Right hindlimb (tissue), 1 donor: ENCODE data around the gene USP3.
"Not testable (repeated sequence)": the region's sequence is repeated elsewhere in the genome, so short reads cannot be mapped to it uniquely, and the experiment has no call there.

ENCODE experiments used
- DNase-seq: peaks from one replicate; pipeline ENCODE4 v3.0.0-alpha.2; 2018

Gene USP3

DNA sequence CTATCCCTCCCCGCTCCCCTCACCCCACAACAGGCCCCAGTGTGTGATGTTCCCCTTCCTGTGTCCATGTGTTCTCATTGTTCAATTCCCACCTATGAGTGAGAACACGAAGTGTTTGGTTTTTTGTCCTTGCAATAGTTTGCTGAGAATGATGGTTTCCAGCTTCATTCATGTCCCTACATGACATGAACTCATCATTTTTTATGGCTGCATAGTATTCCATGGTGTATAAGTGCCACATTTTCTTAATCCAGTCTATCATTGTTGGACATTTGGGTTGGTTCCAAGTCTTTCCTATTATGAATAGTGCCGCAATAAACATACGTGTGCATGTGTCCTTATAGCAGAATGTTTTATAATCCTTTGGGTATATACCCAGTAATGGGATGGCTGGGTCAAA lies 112.8 kb downstream of the USP3 start:
- not testable (repeated sequence) for DNase-seq

GRCh38 chr15:63617627-63618026 lies 113.2 kb downstream of the USP3 start:
- not testable (repeated sequence) for DNase-seq

GRCh38 chr15:63620760-63621159 lies 116.4 kb downstream of the USP3 start:
- DNase-seq: not testable (repeated sequence)

DNA sequence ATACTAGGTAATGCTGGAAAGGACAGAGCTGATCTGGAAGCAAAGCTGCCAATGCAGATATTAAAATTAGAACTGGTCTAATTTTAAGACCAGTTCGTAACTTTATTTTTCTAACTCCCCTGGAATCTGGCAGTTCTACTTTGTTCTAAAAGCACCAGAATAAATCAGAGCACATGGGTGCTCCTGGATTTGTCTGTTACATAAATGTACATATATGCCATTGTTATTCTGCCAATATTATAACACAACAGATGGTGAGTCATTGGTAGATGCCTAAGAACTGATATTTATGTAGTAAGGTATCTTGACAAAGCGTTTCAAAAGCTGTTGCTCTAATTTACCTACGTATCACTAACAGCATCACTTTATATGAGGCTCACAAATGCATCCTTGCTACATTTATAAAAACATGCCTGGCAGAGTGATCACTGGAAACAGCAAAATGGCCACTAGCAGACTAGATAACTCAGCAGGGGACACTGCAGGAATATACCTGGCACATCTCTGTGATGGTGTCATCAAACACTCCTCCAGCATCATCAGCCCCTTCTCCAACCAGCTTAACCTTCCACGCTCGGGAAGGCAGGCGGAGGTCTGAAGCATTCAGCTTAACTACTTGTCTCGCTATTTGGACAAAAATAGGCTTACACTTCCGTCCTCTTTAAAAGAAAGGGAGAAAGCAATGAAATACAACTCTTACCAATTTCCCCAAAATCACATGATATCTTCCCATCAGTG lies 119.0 kb downstream of the USP3 start:
- DNase-seq: no peak

GRCh38 chr15:63626955-63627354 lies 122.6 kb downstream of the USP3 start:
- DNase-seq: no peak

DNA sequence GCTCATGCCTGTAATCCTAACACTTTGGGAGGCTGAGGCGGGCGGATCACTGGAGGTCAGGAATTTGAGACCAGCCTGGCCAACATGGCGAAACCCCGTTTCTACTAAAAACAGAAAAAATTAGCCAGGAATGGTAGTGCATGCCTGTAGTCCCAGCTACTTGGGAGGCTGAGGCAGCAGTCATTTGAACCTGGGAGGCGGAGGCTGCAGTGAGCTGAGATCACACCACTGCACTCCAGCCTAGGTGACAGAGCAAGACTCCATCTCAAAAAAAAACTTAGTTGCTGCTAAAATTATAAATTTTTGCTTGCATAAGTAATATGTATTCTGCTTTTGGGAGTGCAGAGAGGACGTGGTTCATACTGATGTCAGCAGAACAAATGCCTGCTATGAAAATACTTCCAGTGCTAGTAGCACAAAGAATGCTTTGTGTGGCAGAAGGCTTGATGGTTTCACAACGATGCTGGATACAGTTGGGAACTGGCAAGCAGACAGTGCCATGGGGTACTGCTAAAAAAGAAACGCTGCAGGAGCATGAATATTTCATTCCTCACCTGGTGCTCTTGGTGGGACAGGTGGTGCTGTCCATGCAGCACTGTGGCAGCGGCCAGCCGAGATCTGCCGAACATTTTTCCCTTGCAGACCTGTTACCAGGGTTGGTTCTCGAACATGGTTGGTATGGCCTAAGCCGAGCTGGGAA lies 123.9 kb downstream of the USP3 start:
- DNase-seq: no peak

- DNase-seq: no peak
Observed at GRCh38 chr15:63630036-63630751, 125.8 kb downstream of the USP3 start.

DNA sequence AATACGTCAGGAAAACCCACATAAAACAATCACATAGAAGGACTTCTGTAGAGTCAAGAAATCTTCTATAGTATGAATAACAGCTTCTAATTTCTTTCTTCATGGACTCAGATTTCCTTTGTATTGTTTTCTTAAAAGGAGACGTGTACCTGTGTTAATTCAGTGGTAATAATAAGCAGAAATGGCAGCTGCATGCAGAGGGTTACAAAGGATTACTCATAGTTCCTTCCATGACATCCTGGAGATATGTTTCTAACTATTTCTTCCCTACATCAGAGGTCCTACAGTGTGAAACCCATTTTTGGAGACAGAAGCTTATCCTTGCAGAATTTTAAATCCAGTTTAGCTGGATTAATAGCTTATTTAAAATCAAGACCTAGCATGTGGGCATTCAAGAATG lies 128.9 kb downstream of the USP3 start:
- DNase-seq: no peak

- no peak for DNase-seq
Observed at GRCh38 chr15:63634154-63634553, 129.8 kb downstream of the USP3 start.

- DNase-seq: no peak
Observed at GRCh38 chr15:63636518-63637061, 132.2 kb downstream of the USP3 start.

GRCh38 chr15:63638839-63639238 lies 134.4 kb downstream of the USP3 start:
- no peak for DNase-seq

- no peak for DNase-seq
Observed at GRCh38 chr15:63640146-63640545, 135.8 kb downstream of the USP3 start.
